PFSK-1 (cell line): Measurements from ENCODE around the gene UVRAG.

Source experiments
- FOXP2 ChIP-seq: optimal IDR thresholded peaks from 2 replicates; pipeline ENCODE3; 2011; ENCODE audit warnings: borderline replicate concordance, control low read depth, inconsistent platforms; ENCODE audit not compliant: insufficient read depth; ENCODE audit errors: extremely low read length, extremely low read depth
- POLR2AphosphoS5 ChIP-seq: IDR thresholded peaks from 2 replicates; pipeline ENCODE4 v1.6.1; 2012; ENCODE audit warnings: low read depth, mild to moderate bottlenecking, control low read depth, low read length, moderate library complexity
- SIN3A ChIP-seq: IDR thresholded peaks from 2 replicates; pipeline ENCODE4 v1.6.1; 2012; ENCODE audit warnings: mild to moderate bottlenecking, low read length, moderate library complexity, borderline replicate concordance; ENCODE audit not compliant: insufficient read depth
- TAF1 ChIP-seq: IDR thresholded peaks from 2 replicates; pipeline ENCODE4 v1.6.1; 2012; ENCODE audit warnings: low read length, control low read depth, borderline replicate concordance; ENCODE audit not compliant: insufficient read depth
- TF ChIP-seq, protein P1 (sequence below), 2 experiments: IDR thresholded peaks; 2 replicates each; pipeline versions ENCODE4 v1.6.1 to v1.8.0; 2011 to 2012; ENCODE audit warnings: low read depth in 2 of 2, low read length in 2 of 2, control low read depth in 1 of 2, inconsistent platforms in 1 of 2, mild to moderate bottlenecking in 1 of 2, moderate library complexity in 1 of 2; ENCODE audit not compliant: insufficient read depth in 1 of 2

The UVRAG gene

DNA sequence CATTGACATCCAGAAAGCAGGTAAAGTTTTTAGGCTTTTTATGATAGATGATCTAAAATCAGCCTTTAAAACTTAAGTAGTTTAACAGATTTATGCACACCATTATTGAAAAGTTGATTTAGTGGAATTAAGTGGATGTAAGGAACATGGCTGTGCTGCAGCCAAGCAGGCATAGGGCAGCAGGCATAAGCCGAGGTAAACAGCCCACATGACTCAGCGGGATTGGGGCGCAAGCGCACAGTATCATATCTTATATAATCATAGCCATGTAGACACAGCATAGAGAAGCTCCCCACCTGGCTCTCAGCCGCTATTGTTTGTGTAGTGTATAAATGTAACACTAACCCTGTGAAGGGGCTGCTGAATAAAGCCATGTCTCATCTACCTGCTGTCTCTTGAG, 233.8 kb downstream of the UVRAG start:
- TF ChIP-seq FOXP2 (no peak), POLR2AphosphoS5 (no peak), TAF1 (no peak), SIN3A (no peak)
- TF ChIP-seq, protein P1, sequence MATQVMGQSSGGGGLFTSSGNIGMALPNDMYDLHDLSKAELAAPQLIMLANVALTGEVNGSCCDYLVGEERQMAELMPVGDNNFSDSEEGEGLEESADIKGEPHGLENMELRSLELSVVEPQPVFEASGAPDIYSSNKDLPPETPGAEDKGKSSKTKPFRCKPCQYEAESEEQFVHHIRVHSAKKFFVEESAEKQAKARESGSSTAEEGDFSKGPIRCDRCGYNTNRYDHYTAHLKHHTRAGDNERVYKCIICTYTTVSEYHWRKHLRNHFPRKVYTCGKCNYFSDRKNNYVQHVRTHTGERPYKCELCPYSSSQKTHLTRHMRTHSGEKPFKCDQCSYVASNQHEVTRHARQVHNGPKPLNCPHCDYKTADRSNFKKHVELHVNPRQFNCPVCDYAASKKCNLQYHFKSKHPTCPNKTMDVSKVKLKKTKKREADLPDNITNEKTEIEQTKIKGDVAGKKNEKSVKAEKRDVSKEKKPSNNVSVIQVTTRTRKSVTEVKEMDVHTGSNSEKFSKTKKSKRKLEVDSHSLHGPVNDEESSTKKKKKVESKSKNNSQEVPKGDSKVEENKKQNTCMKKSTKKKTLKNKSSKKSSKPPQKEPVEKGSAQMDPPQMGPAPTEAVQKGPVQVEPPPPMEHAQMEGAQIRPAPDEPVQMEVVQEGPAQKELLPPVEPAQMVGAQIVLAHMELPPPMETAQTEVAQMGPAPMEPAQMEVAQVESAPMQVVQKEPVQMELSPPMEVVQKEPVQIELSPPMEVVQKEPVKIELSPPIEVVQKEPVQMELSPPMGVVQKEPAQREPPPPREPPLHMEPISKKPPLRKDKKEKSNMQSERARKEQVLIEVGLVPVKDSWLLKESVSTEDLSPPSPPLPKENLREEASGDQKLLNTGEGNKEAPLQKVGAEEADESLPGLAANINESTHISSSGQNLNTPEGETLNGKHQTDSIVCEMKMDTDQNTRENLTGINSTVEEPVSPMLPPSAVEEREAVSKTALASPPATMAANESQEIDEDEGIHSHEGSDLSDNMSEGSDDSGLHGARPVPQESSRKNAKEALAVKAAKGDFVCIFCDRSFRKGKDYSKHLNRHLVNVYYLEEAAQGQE (IDR thresholded peaks at IDR 0.05; ENCODE audit: insufficient read depth in 1 of 2, low read depth in 2 of 2, low read length in 2 of 2) = no peak

- TF ChIP-seq, protein P1 (IDR thresholded peaks at IDR 0.05; ENCODE audit: insufficient read depth in 1 of 2, low read depth in 2 of 2, low read length in 2 of 2) = no peak
- TF ChIP-seq POLR2AphosphoS5 (no peak), SIN3A (no peak), FOXP2 (no peak), TAF1 (no peak)
These were observed 234.5 kb downstream of the UVRAG start for GRCh38 chr11:76049511-76049910.

- no peak for TF ChIP-seq TAF1
- TF ChIP-seq SIN3A = no peak
- TF ChIP-seq POLR2AphosphoS5 = no peak
- TF ChIP-seq, protein P1 (IDR thresholded peaks at IDR 0.05; ENCODE audit: insufficient read depth in 1 of 2, low read depth in 2 of 2, low read length in 2 of 2) = no peak
- no peak for TF ChIP-seq FOXP2
These were observed 236.9 kb downstream of the UVRAG start for GRCh38 chr11:76051937-76052336.

- TF ChIP-seq FOXP2 = no peak
- no peak for TF ChIP-seq TAF1
- no peak for TF ChIP-seq SIN3A
- TF ChIP-seq POLR2AphosphoS5 = no peak
- TF ChIP-seq, protein P1 (IDR thresholded peaks at IDR 0.05; ENCODE audit: insufficient read depth in 1 of 2, low read depth in 2 of 2, low read length in 2 of 2) = no peak
These were observed 239.3 kb downstream of the UVRAG start for GRCh38 chr11:76054330-76054729.

GRCh38 chr11:76056876-76057275, 241.9 kb downstream of the UVRAG start:
- no peak for TF ChIP-seq SIN3A
